GM23338 (cell line): ENCODE data around the gene RAD51B. TPM values are rescaled to one million over a fixed set of nuclear protein-coding genes. Genes with fewer than 3 reads are reported as not detected.

Experiments
- ATAC-seq: fragments of 200-7000 bp; cut with Tn5 transposase; 3 replicates; pipeline ENCODE4 v1.9.1; 2020
- DNase-seq: peaks from one replicate; pipeline ENCODE4 v3.0.0-alpha.2; 2015; ENCODE audit warnings: low spot score
- H2AFZ ChIP-seq: fragments of 200-600 bp; sonication (generic); 2 replicates; pipeline ENCODE4 v1.8.0; 2016; ENCODE audit warnings: antibody characterized with exemption, mild to moderate bottlenecking, moderate library complexity
- H3F3A ChIP-seq: fragments of 200-600 bp; sonication (generic); replicated peaks from 2 replicates; pipeline ENCODE4 v1.8.0; 2017; ENCODE audit warnings: antibody characterized with exemption, mixed run types, low read depth
- H3K27ac ChIP-seq: fragments of 200-600 bp; sonication (generic); 2 replicates; pipeline ENCODE4 v1.6.1; 2016; ENCODE audit warnings: low read depth
- H3K27me3 ChIP-seq: fragments of 200-600 bp; sonication (generic); 2 replicates; pipeline ENCODE4 v1.8.0; 2016; ENCODE audit warnings: mild to moderate bottlenecking, mixed run types, moderate library complexity; ENCODE audit not compliant: insufficient read depth
- H3K36me3 ChIP-seq: fragments of 200-600 bp; sonication (generic); 2 replicates; pipeline ENCODE4 v1.8.0; 2016; ENCODE audit warnings: mild to moderate bottlenecking; ENCODE audit not compliant: insufficient read depth
- H3K4me1 ChIP-seq: fragments of 200-600 bp; sonication (generic); 2 replicates; pipeline ENCODE4 v1.8.0; 2016; ENCODE audit warnings: mild to moderate bottlenecking, moderate library complexity; ENCODE audit not compliant: insufficient read depth
- H3K4me2 ChIP-seq: fragments of 200-600 bp; sonication (generic); 2 replicates; pipeline ENCODE4 v1.7.1; 2017; ENCODE audit warnings: mixed run types
- H3K4me3 ChIP-seq: fragments of 200-600 bp; sonication (generic); 2 replicates; pipeline ENCODE4 v1.6.1; 2016; ENCODE audit warnings: mixed run types
- H3K79me2 ChIP-seq: fragments of 200-600 bp; sonication (generic); replicated peaks from 2 replicates; pipeline ENCODE4 v1.8.0; 2017; ENCODE audit warnings: mild to moderate bottlenecking; ENCODE audit not compliant: insufficient read depth
- H3K9me2 ChIP-seq: fragments of 200-600 bp; sonication (generic); 2 replicates; pipeline ENCODE4 v1.8.0; 2017; ENCODE audit not compliant: insufficient read depth
- H4K20me1 ChIP-seq: fragments of 200-600 bp; sonication (generic); replicated peaks from 2 replicates; pipeline ENCODE4 v1.8.0; 2017; ENCODE audit warnings: mild to moderate bottlenecking; ENCODE audit not compliant: insufficient read depth
- H3K27ac Mint-ChIP-seq: 2 replicates; pipeline ENCODE4 v1.8.0; 2020; ENCODE audit warnings: inconsistent platforms, mild to moderate bottlenecking, moderate library complexity, mixed read lengths
- H3K27me3 Mint-ChIP-seq: 3 replicates; pipeline ENCODE4 v1.8.0; 2022; ENCODE audit warnings: low read depth, mild to moderate bottlenecking, moderate library complexity, mixed read lengths, inconsistent platforms; ENCODE audit not compliant: insufficient read depth, poor library complexity
- H3K36me3 Mint-ChIP-seq: 3 replicates; pipeline ENCODE4 v1.8.0; 2021; ENCODE audit warnings: low read depth, mild to moderate bottlenecking, inconsistent platforms, moderate library complexity, mixed read lengths
- H3K4me1 Mint-ChIP-seq: 3 replicates; pipeline ENCODE4 v1.8.0; 2020; ENCODE audit warnings: mild to moderate bottlenecking, inconsistent platforms, mixed read lengths
- H3K4me3 Mint-ChIP-seq: 3 replicates; pipeline ENCODE4 v1.8.0; 2021; ENCODE audit warnings: moderate library complexity, mild to moderate bottlenecking, inconsistent platforms, mixed read lengths
- H3K9me3 Mint-ChIP-seq: 3 replicates; pipeline ENCODE4 v1.8.0; 2020; ENCODE audit warnings: moderate library complexity, mild to moderate bottlenecking, inconsistent platforms, mixed read lengths
- CREB1 ChIP-seq: fragments of 250-450 bp; sonication (Bioruptor Pico); IDR thresholded peaks from 2 replicates; pipeline ENCODE4 v1.5.0; 2020; ENCODE audit warnings: low read depth, mild to moderate bottlenecking, moderate library complexity
- CTCF ChIP-seq, 2 experiments: fragments of 200-600 bp in 1 of 2; sonication (generic) in 1 of 2; conservative IDR thresholded peaks; 2 replicates each; pipeline versions ENCODE4 v1.5.1 to v1.6.1; 2016 to 2017; ENCODE audit warnings: antibody characterized with exemption in 2 of 2, low read depth in 2 of 2, mild to moderate bottlenecking in 2 of 2, moderate library complexity in 1 of 2
- ETS1 ChIP-seq: IDR thresholded peaks from 2 replicates; pipeline ENCODE4 v1.6.1; 2016; ENCODE audit warnings: antibody characterized with exemption
- POLR2AphosphoS5 ChIP-seq: IDR thresholded peaks from 2 replicates; pipeline ENCODE4 v1.6.1; 2016; ENCODE audit warnings: antibody characterized with exemption, low read depth
- REST ChIP-seq: IDR thresholded peaks from one replicate; pipeline ENCODE4 v1.6.1; 2018; ENCODE audit warnings: antibody characterized with exemption; ENCODE audit not compliant: unreplicated experiment
- ZNF114 ChIP-seq: fragments of 250-450 bp; sonication (Bioruptor Pico); IDR thresholded peaks from 2 replicates; pipeline ENCODE4 v1.5.0; 2020; ENCODE audit warnings: mild to moderate bottlenecking, moderate library complexity
- ZNF331 ChIP-seq: fragments of 250-450 bp; sonication (Bioruptor Pico); IDR thresholded peaks from 2 replicates; pipeline ENCODE4 v1.5.0; 2020; ENCODE audit warnings: low read depth, mild to moderate bottlenecking, moderate library complexity
- polyA plus RNA-seq: library from polyadenylated mRNA; unstranded; fragments of >200 nt; fragmentation: Nextera tagmentation; extraction: Ambion mirVana; gene quantifications from 2 replicates; pipeline ENCODE4 v1.2.1, GENCODE V29; 2016
- total RNA-seq: library from RNA; depleted of rRNA; stranded (reverse); fragments of >200 nt; shearing (Covaris generic); gene quantifications from 2 replicates; pipeline ENCODE4 v1.2.3, GENCODE V29; 2014

Gene RAD51B
- total and polyA plus RNA-seq, 2 experiments from 2014 or later: 15.7 to 29.1 TPM

- no peaks in the 10 kb centered on the region; the same call in 2 of the 3 replicates for H3K36me3 Mint-ChIP-seq
- TF ChIP-seq POLR2AphosphoS5 (no peak), ZNF331 (CRISPR knock-in tag) (no peak), ZNF114 (CRISPR knock-in tag) (no peak), CTCF (conservative IDR thresholded peaks at IDR 0.05; ENCODE audit: low read depth in 2 of 2) (no peak)
- no peaks in the 10 kb centered on the region for H3K27me3 ChIP-seq
- no peaks in the 10 kb centered on the region for H3F3A ChIP-seq
- H3K9me3 Mint-ChIP-seq: no peaks in the 10 kb centered on the region
- H3K27ac ChIP-seq: no peak overlapping the region
- no peak overlapping the region for H3K4me3 Mint-ChIP-seq
- H3K27me3 Mint-ChIP-seq: peaks cover 16% of the 10 kb centered on the region
- no peak overlapping the region for H3K27ac Mint-ChIP-seq
- H3K4me2 ChIP-seq: no peak overlapping the region
- H3K4me3 ChIP-seq: no peak overlapping the region
- no peaks in the 10 kb centered on the region for H3K4me1 ChIP-seq
- no peaks in the 10 kb centered on the region for H3K79me2 ChIP-seq
- no peaks in the 10 kb centered on the region for H3K9me2 ChIP-seq
- no peak for ATAC-seq
- no peaks in the 10 kb centered on the region for H4K20me1 ChIP-seq
- no peak for DNase-seq
- no peak overlapping the region for H2AFZ ChIP-seq
- H3K4me1 Mint-ChIP-seq: peaks cover 19% of the 10 kb centered on the region
- H3K36me3 ChIP-seq: no peaks in the 10 kb centered on the region
Observed at GRCh38 chr14:68657300-68658028, 837.9 kb downstream of the RAD51B start.

GRCh38 chr14:68658029-68658509 lies 838.5 kb downstream of the RAD51B start:
- H3K4me3 Mint-ChIP-seq: no peak overlapping the region
- H3K27ac ChIP-seq: no peak overlapping the region
- TF ChIP-seq ZNF331 (CRISPR knock-in tag) (no peak), ETS1 (no peak), CREB1 (CRISPR knock-in tag) (no peak), REST (no peak), CTCF (conservative IDR thresholded peaks at IDR 0.05; ENCODE audit: low read depth in 2 of 2) (no peak)

More at GRCh38 chr14:68658029-68658509, 838.5 kb downstream of the RAD51B start:
- H3K9me3 Mint-ChIP-seq: no peaks in the 10 kb centered on the region
- H3K4me3 ChIP-seq: no peak overlapping the region
- no peaks in the 10 kb centered on the region; the same call in 2 of the 3 replicates for H3K36me3 Mint-ChIP-seq
- peaks cover 16% of the 10 kb centered on the region for H3K27me3 Mint-ChIP-seq
- H3K9me2 ChIP-seq: no peaks in the 10 kb centered on the region
- no peaks in the 10 kb centered on the region for H3K36me3 ChIP-seq
- H3F3A ChIP-seq: no peaks in the 10 kb centered on the region
- no peak overlapping the region for H3K4me2 ChIP-seq
- H4K20me1 ChIP-seq: no peaks in the 10 kb centered on the region
- peaks cover 18% of the 10 kb centered on the region for H3K4me1 Mint-ChIP-seq
- no peaks in the 10 kb centered on the region for H3K27me3 ChIP-seq
- H3K27ac Mint-ChIP-seq: no peak overlapping the region
- DNase-seq (no peak), ATAC-seq (no peak)
- no peaks in the 10 kb centered on the region for H3K79me2 ChIP-seq
- no peaks in the 10 kb centered on the region for H3K4me1 ChIP-seq
- H2AFZ ChIP-seq: no peak overlapping the region
